Measurements from ENCODE around the gene EIF5A.

EIF5A gene

GRCh38 chr17:7285679-7286078, 21.7 kb upstream of the EIF5A start:
- no peak for DNase-seq (ENCODE audit: low read depth)

- no peak for DNase-seq (ENCODE audit: low read depth)
Observed at GRCh38 chr17:7289256-7290032, 18.0 kb upstream of the EIF5A start.

GRCh38 chr17:7290166-7290565, 17.3 kb upstream of the EIF5A start:
- no peak for DNase-seq (ENCODE audit: low read depth)

- DNase-seq (ENCODE audit: low read depth), result no peak
Observed at GRCh38 chr17:7290685-7291084, 16.7 kb upstream of the EIF5A start.

- DNase-seq (ENCODE audit: low read depth), result no peak
Observed at GRCh38 chr17:7292194-7292593, 15.2 kb upstream of the EIF5A start.

GRCh38 chr17:7292729-7293128, 14.7 kb upstream of the EIF5A start:
- no peak for DNase-seq (ENCODE audit: low read depth)

GRCh38 chr17:7293159-7293558, 14.3 kb upstream of the EIF5A start:
- DNase-seq (ENCODE audit: low read depth), result no peak

- DNase-seq (ENCODE audit: low read depth), result no peak
Observed at GRCh38 chr17:7293816-7294613, 13.4 kb upstream of the EIF5A start.

- DNase-seq (ENCODE audit: low read depth), result peak; percentile 56
Observed at GRCh38 chr17:7294614-7295153, 12.7 kb upstream of the EIF5A start, which contains the start of gene YBX2. YBX2 (minus strand) TSS chr17:7294639; CDS start chr17:7294500, 139 bp downstream.

- DNase-seq (ENCODE audit: low read depth), result no peak
Observed at GRCh38 chr17:7295230-7296180, 11.9 kb upstream of the EIF5A start.

GRCh38 chr17:7296189-7296861, 11.1 kb upstream of the EIF5A start:
- peak; percentile 45 for DNase-seq (ENCODE audit: low read depth)

GRCh38 chr17:7304179-7304578, 3.2 kb upstream of the EIF5A start:
- DNase-seq (ENCODE audit: low read depth), result no peak

- DNase-seq (ENCODE audit: low read depth), result no peak
Observed at GRCh38 chr17:7307686-7308624, 527 bp downstream of the EIF5A start.

GRCh38 chr17:7308625-7309433, 1.4 kb downstream of the EIF5A start:
- DNase-seq (ENCODE audit: low read depth), result peak; percentile 85

GRCh38 chr17:7309628-7310027, 2.2 kb downstream of the EIF5A start:
- no peak for DNase-seq (ENCODE audit: low read depth)

- no peak for DNase-seq (ENCODE audit: low read depth)
Observed at GRCh38 chr17:7311110-7311705, 3.8 kb downstream of the EIF5A start.

- no peak for DNase-seq (ENCODE audit: low read depth)
Observed at GRCh38 chr17:7312432-7313087, 5.1 kb downstream of the EIF5A start.

Data from activated gamma-delta T cell treated with anti-CD3 and anti-CD28 coated beads, Interleukin-2, amount 50 U/mL, for 16 hours (primary cell).